ENCODE results near the gene EXD3.
A peak's percentile ranks its signal among the peaks of the same experiment; 100 is the strongest.

EXD3 gene

DNA sequence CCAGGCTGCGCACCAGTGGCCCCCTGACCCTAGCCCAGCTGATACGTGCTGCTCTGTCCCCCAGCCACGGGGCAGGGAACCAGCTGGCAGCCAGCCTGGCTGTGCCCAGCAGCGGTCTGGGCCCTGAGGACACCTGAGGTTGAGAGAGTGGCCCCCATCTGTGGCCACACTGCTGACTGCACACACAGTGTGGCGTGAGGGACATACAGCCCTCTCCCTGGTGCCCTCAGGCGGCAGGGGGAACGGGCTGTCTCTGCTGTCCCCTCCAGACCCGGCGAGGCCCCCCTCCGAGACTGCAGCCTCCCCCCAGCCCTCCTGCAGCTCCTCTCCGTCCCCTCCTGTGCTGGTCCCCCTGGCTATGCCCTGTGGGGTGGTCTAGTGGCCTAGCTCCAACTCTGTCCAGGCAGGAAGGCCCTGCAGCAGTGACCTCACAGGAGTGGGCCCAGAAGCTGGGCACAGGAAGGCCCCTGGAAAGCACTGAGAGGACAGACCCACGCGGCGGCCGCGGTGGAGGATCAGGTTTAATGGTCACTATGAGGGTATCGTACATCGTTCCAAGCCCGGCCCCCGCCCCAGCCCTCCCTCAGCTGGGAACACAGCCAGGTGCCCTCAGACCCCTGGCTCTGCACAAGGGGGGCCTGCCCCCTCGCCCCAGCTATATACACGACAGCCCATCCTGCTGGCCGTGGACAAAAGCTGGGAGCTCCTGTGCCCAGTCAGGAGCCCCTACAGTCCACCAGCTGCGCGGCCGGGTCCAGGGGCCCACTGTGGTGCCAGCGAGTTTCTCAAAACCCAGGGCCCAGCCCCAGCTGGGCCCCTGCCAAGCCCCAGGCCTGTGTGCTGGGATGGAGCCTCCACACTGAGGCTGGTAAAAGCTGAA, 25.0 kb upstream of the EXD3 start:
- DNase-seq (ENCODE audit: low read depth in 2 of 2) = no peak

DNA sequence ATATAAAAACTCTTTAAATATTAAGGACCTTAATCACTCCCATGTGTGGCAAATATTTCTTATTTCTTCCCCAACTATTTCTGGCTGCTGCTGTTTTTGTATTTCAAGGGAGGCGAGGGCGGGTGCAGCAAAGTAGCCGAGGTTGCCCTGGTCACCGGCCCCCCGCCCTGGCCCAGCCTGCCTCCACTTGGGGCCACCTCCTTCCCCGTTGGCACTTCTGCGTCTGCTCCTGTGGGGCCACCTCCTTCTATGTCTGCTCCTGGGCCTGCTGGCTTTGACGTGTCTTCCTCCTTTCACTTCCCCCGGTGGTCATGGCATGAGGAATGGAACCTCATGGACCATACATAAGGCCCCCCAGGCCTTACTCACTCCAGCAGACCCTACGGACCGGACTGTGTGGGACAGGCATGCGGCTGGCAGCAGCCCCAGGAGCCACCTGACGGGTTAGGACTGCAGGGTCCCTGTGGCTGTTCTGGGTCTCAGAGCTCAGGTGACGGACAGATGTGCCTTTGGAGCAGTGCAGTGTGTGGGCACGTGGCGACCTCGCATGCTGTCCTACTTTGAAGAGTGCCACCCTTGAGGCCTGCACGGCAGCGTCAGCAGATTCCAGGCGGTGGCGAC, 24.0 kb upstream of the EXD3 start:
- DNase-seq (ENCODE audit: low read depth in 2 of 2) = peak in 1 of 2 experiments; percentile 18

DNA sequence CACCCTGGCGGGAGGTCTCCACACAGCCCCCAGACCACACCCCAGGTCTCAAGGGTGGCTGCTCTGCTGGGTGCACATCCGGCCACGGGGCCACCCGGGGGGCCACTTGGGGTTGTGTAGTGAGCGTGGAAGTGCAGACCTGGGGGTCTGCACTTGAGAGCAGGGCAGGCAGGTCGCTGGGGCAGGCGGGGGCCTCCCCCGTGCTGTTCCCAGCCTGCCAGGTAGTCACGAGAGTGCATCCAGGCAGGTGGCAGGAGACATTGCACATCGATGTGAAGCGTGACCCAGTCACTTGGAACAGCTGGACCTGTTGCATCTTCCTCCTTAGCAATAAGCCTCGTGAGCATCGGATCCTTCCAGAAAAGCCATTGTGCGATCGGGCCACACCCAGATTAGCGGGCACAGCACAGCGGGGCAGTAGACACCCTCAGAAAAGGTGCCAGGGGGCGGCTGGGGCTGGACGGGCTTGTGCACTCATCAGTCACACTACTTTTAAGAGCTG, 23.0 kb upstream of the EXD3 start:
- DNase-seq (ENCODE audit: low read depth in 2 of 2) = no peak

DNA sequence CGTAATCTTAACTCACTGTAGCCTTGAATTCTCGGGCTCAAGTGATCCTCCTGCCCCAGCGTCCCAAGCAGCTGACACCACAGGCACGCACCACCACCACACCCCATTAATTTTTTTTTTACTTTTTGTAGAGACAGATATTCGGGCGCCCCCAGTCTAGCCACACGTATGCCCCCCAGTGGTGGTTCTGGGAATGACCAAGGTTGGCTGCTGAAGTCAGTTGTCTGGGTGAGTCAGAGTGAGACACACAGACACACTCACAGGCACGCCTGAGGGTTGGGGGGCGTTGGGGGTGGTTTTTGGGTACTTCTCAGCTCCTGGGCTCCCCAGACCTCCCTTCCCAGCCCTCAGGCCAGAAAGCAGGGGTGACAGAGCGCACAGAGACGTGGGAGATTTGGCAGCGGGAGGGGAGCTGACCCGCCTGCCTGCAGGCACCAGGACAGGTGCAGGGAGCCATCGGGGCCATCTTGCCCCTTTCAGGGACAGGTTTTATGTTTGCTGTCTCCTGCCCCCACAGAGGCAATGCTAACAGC, 22.4 kb upstream of the EXD3 start:
- peak in 1 of 2 experiments; percentile 27 for DNase-seq (ENCODE audit: low read depth in 2 of 2)

DNA sequence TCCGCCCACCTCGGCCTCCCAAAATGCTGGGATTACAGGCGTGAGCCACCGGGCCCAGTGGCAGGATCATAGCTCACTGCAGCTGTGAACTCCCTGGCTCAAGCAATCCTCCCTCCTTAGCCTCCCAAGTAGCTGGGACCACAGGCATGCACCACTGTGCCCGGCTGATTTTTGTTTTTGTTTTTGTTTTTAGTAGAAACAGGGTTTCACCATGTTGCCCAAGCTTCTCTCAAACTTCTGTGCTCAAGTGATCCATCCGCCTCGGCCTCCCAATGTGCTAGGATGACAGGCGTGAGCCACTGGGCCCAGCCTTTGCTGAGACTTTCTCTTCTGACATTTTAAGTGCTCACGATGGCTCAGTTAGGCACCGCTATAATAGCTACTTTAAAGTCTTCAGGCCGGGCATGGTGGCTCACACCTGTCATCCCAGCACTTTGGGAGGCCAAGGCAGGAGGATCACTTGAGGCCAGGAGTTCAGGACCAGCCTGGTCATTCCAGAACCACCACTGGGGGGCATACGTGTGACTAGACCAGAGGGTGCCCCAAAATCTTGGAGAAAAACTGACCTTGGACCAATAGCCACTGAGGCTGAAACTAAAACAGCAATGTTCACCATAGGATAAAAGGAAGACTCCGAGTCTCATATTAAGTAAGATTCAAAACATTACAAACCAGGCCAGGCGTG, 21.3 kb upstream of the EXD3 start:
- no peak for DNase-seq (ENCODE audit: low read depth in 2 of 2)

DNA sequence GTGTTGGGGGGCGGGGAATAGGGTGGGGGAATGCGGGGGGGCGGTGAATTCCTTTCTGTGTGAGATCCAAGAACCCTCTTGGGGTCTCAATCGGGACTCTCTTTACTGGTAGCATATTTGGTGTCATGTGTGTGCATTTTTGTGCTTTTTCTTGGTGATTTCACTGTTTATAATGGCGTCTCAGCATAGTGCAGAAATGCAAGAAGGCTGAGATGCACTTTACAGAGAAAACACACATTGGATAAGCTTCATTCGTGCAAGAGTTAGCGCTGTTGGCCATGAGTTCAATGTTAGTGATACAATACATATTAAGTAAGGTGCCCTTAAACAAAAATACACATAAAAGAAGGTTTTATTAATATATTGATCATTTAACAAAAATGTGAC, 19.0 kb upstream of the EXD3 start:
- DNase-seq (ENCODE audit: low read depth in 2 of 2) = no peak

DNA sequence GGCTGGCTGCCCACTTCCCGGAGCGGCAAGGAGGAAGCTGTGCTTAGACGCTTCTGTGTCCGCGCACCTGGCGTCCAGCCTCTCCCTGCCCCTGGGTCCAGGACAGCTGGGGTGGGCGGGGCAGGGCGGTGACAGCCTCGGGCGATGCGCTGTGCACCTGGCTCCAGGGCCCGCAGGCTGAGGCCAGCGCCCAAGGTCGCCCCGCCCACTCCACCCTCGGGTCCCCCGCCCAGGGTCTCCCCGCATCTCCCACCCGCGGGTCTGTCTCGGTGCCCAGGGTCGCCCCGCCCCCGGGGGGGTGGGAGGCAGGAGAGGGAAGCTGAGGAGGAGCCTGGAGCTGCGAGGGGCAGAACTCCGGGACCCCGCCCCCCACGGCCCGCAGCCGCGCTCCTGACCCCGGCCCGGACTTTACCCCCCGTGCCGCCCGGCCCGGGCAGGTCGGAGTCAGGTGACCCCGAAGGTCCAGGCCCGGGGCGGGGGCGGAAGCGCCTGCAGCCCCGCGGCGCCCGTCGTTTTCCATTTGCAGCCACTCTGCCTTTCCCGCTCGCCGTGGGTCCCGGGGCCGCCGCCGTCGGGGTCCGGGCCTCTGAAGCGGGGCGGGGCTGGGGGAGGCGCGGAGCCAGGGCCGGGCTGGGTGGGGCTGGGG, 18.4 kb upstream of the EXD3 start, which contains the start of gene ENTPD8:
Gene ENTPD8 (minus strand): TSS at position 69 of the 646 bp plus-strand sequence. CDS start 3,072 bp downstream, outside the sequence.
- DNase-seq (ENCODE audit: low read depth in 2 of 2) = no peak

DNA sequence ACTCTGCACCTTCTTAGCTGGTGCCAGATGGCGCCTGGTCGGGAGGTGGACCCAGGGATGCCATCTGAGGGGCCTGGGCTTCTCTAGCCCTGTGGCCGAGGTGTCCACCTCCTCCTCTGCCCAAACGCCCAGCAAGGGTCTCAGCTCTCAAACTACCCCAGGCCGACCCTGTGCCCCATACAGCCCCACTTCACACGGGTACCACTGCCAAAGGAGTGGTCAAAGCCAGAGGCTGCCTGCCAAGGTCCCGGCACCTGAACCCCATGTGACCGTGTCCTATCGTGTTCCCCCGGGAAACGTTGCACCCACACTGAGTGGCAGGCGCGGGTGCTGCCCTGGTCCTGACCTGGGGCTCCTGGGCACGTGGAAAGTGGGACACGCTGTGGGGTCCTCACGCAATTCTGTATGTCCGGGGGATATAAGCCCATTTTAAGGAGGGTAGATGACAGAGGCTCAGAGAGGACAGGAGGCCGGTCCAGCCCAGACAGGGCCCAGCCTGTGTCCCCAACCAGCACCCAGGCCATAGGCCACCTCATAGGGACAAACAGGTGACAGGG, 16.3 kb upstream of the EXD3 start:
- DNase-seq (ENCODE audit: low read depth in 2 of 2) = no peak

DNA sequence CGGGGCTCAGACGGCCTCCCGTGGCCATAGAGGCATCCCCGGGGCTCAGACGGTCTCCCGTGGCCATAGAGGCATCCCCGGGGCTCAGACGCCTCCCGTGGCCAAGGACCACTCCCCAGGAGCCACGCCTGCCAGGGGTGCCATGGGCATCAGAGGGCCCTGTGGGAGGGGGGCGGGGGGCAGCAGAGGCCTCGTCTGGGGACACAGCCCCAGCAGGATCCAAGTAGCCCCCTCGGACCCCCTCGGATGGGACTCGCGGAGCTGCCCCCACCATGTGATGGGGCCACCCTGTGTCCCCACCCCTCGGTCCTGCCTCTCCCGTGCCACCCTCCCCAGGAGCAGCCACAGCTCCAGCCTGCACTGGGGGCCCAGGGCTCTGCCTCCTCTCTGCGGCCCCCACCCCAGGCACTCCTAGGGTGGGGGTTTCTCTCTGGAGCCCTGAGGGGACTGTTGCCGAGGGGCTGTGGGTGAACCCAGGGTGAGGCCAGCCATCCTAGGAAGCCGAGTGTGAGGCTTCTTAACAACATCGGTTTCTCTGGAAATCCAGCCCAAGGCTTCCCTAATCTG, 15.7 kb upstream of the EXD3 start:
- no peak for DNase-seq (ENCODE audit: low read depth in 2 of 2)

DNA sequence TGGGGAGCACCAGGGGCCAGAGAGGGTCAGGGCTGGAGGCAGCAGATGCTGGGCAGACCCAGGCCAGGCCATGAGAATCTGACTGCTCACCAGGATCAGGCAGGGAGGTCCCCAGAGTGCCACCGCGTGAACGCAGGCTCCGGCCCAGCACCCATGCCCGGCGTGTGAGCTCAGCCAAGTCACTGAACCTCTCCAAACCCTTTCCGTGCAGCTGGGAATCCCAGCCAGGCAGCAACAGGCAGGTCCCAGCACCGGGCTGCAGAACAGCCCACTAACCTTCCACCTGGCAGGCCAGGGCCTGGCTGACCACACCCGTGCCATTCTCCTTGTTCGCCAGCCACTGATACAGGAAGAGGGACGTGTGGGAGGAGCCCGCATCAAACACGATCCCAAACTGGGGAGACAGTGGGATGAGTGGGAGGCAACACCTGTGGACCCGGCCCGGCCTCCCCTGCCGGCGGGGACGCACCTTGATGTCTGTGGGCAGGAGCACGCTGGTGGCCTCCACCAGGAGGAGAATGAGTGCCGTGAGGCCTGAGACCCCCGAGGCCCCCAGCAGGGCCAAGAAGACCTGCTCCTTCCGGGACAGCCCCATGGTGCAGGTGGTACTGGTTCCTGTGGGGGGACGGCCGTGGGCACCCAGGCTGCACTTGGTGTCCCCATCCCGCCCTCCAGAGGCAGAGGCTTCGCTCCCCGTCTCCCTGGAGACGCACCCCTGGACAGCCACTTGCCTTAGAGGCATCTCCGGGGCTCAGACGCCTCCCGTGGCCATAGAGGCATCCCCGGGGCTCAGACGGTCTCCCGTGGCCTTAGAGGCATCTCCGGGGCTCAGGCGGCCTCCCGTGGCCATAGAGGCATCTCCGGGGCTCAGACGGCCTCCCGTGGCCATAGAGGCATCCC, 15.0 kb upstream of the EXD3 start:
- no peak for DNase-seq (ENCODE audit: low read depth in 2 of 2)

DNA sequence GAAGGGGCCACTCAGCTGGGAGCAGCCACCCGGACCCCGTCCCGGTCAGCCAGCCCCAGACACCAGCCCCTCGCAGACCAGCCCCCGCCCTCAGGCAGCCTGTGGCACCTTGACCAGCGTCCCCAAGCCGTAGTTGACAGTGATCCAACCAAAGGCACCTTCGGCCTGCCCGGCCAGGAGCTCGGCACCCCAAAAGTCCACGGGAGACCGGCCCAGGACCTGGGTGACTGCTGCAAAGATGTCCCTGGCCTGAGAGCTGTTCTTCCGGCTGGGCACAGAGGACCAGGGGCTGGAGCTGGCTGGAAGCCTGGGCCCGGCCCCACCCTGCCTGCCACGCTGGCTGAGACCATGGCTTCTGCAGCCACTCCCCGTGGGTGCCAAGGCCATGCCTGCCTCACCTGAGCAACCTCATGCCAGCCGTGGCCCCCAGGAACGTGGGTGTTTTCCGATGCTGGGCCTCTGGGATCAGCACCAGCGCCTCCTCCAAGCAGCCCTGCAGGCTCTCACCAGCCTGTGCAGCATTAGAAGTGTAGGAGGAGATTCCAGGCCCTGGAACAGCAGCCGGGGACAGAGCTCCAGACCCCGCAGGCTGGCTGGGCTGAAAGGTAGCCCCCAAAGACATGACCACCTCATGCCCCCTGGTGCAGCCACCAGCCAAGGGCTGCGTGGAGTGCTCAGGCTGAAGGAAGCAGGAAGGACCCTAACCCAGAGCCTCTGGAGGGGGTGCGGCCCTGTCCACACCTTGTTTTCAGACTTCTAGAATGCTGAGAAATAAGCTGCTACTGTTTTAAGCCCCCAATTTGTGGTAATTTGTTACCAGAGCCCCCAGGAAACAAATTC, 14.0 kb upstream of the EXD3 start:
- no peak for DNase-seq (ENCODE audit: low read depth in 2 of 2)

DNA sequence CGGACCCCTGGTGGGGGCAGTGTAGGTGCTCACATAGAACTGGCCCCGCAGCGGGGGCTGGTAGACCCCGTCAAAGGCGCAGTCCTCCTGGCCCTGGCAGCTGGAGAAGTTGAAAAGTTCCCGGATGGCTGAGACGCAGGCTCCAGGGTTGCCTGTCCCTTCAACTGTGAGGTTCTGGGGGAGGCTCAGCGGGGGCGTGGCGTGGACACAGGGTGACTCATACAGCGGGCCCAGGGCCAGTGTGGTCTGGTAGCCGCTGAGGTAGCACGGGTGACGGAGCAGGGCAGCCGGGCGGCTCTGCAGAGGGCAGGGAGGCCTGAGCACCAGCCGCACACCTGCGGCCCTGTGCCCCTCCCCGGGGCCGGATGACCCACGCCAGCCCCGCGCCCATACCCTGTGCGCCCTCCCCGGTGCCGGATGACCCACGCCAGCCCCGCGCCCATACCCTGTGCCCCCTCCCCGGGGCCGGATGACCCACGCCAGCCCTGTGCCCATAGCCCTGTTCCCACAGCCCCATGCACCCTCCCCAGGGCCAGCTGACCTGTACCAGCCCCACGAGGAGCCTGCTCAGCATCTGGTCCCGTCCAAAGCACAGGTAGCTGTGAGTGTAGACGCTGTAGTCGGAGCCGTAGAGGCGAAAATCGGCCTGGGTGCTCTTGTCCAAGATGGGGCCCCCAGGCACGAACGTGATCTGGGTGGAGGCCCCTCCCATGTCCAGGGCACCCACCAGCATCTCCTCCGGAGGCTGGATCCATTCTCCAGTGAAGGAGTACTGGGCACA, 13.2 kb upstream of the EXD3 start:
- DNase-seq (ENCODE audit: low read depth in 2 of 2) = no peak

DNA sequence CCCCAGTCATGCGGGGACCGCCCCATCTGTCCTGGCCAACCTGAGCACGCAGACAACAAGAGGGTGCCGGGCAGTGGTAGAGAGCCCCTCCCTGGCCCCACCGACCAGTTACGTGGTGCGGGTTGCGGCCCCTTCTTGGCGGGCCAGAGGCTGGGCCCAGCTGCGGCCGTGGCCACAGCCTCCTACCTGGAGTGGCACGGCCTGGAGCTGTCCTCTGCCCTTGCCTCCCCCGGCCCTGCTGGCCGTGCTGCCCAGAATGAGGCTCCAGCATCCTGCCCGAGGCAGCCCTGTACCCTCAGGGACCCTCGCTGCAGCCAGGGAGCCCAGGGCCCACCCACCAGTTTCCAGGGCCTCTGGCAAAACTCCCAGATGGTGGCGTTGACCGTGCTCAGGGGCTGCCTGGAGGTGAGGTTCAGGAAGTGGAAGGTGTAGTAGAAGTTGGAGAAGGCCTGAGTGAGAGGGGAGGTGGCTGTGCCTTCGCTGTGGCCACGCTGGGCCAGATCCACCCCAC, 12.5 kb upstream of the EXD3 start:
- DNase-seq (ENCODE audit: low read depth in 2 of 2) = no peak

DNA sequence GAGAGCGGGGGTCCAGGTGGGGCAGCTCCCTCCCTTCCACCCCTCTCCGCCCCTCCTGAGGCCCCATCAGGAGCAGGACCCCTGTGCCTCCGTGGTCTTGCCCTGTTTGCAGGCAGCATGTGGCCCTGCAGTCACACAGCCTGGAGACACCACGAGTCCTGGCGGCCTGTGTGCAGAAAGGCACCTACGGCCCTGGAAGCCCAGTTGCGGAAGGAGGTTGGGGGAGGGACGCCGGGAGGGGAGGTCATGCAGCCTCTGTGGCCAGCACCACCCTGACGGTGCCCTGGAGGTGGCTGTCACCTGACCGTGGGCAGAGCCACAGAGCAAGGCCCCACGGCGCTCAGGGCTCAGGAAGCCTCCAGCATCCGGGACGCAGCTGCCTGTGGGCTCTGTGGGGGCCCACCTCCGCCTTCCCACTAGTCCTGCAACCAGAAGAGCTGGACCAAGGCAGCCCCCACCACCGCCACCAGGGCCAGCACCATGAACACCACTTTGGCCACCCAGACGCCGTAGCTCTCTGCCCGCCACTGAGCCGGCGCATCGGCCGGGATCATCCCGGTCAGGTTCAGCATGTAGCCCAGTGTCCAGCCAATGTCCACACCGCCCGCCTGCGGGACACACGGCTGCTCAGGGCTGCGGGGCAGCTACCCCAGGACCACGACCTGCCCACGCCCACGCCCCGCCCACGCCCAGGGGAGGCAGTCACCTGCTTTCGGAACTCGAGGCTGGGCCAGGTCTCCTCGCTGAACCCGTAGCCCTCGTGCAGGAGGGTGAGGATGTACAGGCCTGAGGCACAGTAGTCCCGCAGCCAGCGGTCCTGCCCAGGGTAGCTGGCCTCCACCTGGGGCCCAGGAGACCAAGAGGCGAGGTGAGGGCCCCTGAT, 11.8 kb upstream of the EXD3 start:
- DNase-seq (ENCODE audit: low read depth in 2 of 2) = no peak

DNA sequence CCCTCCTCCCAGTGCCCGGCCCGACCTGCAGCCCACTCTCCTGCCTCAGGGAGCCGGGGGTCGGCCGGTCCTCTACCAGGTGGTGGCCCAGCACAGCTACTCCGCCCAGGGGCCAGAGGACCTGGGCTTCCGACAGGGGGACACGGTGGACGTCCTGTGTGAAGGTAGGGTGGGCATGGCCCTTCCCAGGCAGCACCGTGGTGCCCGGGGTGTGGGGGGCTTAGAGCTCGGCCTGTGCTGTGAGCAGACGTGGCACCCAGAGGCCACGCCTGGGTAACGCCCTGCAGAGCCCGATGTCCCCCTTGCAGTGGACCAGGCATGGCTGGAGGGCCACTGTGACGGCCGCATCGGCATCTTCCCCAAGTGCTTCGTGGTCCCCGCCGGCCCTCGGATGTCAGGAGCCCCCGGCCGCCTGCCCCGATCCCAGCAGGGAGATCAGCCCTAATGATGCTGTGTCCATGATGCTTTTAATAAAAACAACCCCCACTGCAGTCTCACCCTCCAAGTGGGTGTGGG, 11.0 kb upstream of the EXD3 start:
- DNase-seq (ENCODE audit: low read depth in 2 of 2) = no peak

DNA sequence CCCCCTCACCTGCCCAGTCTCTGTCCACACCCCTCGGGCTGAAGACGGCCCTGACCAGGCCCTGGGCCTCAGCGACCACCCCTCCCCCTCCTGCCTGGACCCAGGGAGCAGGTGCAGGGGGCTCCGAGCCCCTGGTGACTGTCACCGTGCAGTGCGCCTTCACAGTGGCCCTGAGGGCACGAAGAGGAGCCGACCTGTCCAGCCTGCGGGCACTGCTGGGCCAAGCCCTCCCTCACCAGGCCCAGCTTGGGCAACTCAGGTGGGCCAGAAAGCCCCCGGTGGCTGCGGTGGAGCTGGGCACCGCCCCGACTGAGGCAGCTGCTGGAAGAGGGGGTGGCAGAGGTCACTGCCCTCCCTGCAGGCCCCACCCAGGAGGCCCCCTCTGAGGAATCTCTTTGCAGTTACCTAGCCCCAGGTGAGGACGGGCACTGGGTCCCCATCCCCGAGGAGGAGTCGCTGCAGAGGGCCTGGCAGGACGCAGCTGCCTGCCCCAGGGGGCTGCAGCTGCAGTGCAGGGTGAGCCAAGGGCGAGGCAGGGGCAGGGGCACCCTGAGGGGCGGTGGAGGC, 10.5 kb upstream of the EXD3 start:
- no peak for DNase-seq (ENCODE audit: low read depth in 2 of 2)

Data from fibroblast of skin of left biceps (primary cell).